D721Med (cell line): Measurements from ENCODE around the gene DLG5.

Source experiments
- DNase-seq: peaks from one replicate; pipeline ENCODE4 v3.0.0; 2011; ENCODE audit warnings: low spot score; ENCODE audit not compliant: insufficient read length
- FAIRE-seq: peaks from 2 replicates; lab custom pipeline; 2011; peaks lifted over from hg19 to GRCh38; lab: Jason Lieb, UNC
- TF ChIP-seq, protein P1 (sequence below): IDR thresholded peaks from 2 replicates; pipeline ENCODE4 v1.5.1; 2012; ENCODE audit warnings: mild to moderate bottlenecking, control low read depth; ENCODE audit not compliant: insufficient read depth; ENCODE audit errors: missing control alignments

Gene DLG5

DNA sequence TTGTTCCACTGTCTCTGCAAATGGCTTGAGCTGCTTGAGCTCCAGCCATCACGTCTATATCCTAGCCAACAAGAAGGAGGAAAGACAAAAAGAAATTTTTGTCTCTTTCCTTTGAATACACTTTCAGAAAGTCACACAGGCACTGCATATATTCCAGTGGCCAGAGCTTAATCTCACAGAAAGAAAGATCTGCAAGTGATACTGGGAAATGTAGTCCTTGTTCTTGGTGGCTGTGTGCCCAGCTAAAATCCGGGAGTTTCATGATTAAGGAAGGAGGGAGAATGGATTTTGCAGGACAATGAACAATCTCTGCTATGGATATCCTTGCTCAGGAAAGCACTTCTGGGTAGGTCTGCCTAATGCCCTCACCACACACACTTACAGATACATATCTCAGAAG is 19.5 kb upstream of the DLG5 start:
- DNase-seq, result no peak
- FAIRE-seq, result no peak
- TF ChIP-seq, protein P1, sequence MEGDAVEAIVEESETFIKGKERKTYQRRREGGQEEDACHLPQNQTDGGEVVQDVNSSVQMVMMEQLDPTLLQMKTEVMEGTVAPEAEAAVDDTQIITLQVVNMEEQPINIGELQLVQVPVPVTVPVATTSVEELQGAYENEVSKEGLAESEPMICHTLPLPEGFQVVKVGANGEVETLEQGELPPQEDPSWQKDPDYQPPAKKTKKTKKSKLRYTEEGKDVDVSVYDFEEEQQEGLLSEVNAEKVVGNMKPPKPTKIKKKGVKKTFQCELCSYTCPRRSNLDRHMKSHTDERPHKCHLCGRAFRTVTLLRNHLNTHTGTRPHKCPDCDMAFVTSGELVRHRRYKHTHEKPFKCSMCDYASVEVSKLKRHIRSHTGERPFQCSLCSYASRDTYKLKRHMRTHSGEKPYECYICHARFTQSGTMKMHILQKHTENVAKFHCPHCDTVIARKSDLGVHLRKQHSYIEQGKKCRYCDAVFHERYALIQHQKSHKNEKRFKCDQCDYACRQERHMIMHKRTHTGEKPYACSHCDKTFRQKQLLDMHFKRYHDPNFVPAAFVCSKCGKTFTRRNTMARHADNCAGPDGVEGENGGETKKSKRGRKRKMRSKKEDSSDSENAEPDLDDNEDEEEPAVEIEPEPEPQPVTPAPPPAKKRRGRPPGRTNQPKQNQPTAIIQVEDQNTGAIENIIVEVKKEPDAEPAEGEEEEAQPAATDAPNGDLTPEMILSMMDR, result no peak

DNA sequence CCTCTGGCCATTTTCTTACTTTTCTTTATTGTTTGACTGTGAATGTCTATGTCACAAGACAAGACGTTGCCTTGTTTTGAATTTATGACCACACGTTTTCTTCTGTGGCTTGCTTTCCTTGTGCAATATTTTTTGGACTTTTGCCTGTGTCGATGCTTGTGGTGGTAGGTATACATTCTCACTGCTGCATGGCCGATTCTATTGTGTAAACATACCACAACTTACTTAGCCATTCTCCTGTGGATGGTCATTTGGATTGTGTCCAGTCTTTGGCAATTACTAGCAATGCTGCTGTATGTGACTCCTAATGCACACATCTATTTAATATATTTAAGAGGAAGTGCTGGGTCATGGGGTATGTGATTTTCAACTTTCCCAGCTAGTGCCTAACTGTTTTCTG is 18.0 kb upstream of the DLG5 start:
- FAIRE-seq (no peak), DNase-seq (no peak)

DNA sequence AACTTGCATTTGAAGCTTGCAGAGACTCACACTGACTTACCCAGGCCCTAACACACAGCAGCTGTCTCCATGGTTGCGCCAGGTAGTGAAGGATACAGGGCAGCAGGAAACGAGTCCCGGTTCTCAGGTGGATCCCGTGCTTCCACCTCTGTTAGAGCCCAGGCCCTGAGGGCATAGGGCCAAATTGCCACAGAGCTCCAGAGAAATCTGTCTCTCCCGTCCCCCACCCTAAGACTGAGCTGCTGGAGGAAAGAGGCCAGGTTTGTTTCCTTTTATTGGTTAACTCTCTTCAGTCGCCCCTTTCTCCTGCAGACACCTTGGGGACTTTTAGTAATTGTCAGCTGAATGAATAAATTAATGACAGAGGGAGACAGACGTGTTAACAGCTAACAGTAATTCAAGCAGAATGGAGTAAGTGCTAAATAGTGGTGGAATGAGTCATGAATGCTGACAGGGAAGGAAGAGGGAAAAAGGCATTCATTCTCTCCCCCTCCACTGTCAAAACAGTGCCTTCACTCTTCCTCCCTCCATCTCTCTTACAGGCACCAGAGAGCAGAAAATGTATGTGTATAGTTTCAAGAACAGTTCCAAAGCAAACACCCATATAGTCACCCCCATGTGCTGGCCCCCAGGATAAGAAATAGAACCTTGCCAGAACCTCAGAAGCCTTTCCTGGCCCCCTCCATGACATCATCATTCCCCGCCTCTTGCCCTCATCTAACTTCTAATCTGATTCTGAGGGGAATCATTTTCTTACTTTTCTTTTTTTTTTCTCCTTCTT is 16.8 kb upstream of the DLG5 start:
- TF ChIP-seq, protein P1, result no peak
- FAIRE-seq, result no peak
- no peak for DNase-seq

More for the DNA sequence above, 18.0 kb upstream of the DLG5 start:
- TF ChIP-seq, protein P1, result no peak

DNA sequence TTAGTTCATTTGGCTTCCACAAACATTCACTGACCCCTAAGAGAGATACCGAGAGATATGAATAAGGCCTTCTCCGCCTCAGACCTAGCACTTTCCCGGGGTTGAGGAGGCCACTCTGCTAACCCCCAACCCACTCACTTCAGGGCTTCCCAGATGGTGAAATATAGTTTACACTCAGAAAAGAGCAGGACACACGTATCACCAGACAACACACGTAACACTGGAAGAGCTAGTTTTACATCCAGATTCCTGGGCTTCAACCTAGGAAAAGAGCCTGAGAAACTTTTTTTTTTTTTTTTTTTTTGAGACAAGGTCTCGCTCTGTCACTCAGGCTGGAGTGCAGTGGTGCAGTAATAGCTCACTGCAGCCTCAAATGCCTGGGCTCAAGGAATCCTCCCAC is 15.2 kb upstream of the DLG5 start:
- no peak for DNase-seq
- TF ChIP-seq, protein P1, result no peak
- no peak for FAIRE-seq

DNA sequence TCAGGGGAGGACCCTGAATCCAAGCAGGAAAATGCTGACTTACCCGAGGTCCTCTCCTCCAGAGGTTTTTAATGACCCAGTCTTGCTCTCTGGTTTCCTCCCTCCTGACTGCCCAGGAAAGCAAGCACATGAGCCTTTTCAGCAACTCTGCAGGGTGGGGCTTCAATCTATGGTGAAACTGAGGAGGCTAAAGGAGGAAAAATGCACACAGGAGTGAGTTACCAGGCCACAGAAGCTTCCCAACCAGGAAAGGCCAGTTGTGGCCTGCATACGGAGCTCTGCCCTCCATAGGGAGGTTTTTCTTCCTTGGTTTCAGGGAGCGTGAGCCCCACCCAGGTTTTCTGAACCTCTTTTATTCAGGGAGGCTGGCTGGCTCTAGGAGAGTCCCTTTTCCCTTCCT is 14.1 kb upstream of the DLG5 start:
- DNase-seq (no peak), FAIRE-seq (no peak)
- TF ChIP-seq, protein P1, result no peak

DNA sequence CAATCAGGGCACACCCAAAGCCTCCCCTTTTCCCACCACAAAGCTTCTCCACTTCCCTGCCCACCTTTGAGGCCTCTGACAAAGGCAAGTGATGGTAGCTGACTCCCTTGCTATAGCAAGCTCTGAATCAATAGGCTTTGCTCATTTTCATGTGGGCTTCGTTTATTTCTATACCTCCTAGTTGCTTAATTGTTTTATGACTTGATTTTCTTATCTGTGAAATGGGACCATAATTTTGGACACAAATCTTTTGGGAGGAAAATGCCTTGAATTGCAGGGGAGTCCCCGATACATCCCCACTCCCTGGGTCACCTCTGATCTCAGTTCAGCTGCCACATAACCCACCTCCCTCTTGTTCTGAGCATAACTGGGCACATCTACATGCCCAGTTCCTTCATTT is 13.7 kb upstream of the DLG5 start:
- DNase-seq, result no peak
- TF ChIP-seq, protein P1, result no peak
- FAIRE-seq, result no peak

DNA sequence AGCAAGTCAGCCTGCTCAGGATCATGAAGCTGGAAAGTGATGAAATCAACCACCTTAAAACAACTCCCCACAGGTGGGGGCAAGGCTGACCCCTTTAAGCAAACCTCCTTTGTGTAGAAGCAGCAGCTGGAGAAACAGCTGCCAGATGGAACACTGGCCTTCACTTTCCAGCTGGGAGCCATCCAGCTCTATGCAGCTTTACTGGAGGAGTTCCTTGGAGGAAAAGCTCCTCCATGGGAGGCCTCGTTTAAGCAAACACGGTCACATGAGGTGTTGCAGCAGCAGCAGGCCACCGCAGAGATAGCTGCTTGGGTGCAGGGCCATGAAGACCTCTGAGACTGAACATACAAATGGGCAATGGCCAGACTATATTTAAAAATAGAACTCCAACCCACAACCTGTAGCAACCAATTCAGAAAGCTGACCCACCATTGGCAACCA is 13.0 kb upstream of the DLG5 start:
- DNase-seq, result no peak
- no peak for FAIRE-seq

More for the DNA sequence above, 13.0 kb upstream of the DLG5 start:
- TF ChIP-seq, protein P1, result no peak
